DMS 273 (cell line): ENCODE data around the gene NXF2.
"Not testable (repeated sequence)": the region's sequence is repeated elsewhere in the genome, so short reads cannot be mapped to it uniquely, and the experiment has no call there.

Source experiments
- DNase-seq: peaks from one replicate; lab custom pipeline; 2025; ENCODE audit not compliant: unreplicated experiment; lab: John Stamatoyannopoulos, UW

Gene NXF2, protein sequence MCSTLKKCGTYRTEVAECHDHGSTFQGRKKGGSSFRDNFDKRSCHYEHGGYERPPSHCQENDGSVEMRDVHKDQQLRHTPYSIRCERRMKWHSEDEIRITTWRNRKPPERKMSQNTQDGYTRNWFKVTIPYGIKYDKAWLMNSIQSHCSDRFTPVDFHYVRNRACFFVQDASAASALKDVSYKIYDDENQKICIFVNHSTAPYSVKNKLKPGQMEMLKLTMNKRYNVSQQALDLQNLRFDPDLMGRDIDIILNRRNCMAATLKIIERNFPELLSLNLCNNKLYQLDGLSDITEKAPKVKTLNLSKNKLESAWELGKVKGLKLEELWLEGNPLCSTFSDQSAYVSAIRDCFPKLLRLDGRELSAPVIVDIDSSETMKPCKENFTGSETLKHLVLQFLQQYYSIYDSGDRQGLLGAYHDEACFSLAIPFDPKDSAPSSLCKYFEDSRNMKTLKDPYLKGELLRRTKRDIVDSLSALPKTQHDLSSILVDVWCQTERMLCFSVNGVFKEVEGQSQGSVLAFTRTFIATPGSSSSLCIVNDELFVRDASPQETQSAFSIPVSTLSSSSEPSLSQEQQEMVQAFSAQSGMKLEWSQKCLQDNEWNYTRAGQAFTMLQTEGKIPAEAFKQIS

GRCh38 chrX:102246893-102247292 is at the start of gene NXF2:
Gene NXF2, plus strand, starts transcription at chrX:102247167. Its CDS starts 59,912 bp downstream, at chrX:102307079.
- not testable (repeated sequence) for DNase-seq

DNA sequence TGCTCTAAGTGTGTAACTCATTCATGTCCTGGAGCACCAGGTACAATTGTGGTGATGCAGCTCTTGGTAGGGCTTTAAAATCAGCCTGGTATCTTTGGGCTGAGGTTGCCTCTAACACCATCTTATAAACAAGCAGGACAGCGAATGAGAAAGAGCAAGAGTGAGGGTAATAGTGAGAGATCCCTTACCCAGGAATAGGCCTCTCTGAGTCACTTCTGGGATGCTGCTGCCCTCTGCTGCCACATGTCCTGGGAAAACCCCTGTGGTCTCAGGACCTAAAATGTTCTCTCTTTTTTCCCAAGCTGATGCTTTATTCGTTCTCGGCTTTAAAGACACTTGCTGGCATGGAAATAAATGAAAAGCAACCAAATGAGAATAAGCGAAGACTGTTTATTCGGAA is 39.0 kb upstream of the NXF2 start:
- not testable (repeated sequence) for DNase-seq

GRCh38 chrX:102214986-102215385 is 32.0 kb upstream of the NXF2 start, which contains the start of gene TCP11X1:
Gene TCP11X1, plus strand, starts transcription at chrX:102215301.
- not testable (repeated sequence) for DNase-seq

DNA sequence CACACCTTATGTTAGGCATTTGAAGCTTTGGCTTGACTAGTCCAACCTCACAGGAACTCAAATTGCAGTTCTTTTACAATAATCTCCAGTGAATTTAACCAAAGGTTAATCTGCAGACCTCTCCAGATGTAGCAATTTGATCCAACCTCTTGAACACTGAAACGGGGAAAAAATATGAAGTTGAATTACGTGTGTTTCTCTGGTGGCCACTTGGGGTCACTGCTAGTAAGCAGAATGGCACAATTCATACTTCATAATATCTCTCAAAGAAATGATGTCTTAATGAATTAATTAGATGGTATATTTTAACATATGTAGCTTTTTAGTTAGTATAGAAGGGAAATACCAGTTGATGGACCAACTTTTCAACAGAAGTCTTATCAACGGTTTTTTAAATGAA is 30.5 kb upstream of the NXF2 start:
- not testable (repeated sequence) for DNase-seq

GRCh38 chrX:102235678-102236077 is 11.3 kb upstream of the NXF2 start:
- not testable (repeated sequence) for DNase-seq

DNA sequence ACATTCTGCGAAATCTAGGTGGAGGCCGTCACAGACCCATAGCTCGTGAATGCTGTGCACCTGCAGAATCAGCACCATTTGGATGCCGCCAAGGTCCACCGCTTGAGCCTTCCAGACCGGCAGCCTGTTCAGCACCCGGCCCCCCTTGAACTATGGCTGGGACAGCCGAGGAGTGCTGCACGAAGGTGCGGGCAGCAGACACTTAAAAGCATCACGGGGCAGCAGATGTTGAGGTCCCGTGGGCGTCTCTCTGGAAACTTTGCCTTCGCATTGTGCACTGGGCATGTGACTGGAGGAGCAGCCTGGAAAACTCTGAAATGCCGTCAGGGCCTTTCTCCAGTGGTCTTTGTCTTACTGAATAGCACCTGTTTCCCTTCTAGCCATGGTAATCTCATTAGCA is 6.7 kb upstream of the NXF2 start:
- DNase-seq, result not testable (repeated sequence)

DNA sequence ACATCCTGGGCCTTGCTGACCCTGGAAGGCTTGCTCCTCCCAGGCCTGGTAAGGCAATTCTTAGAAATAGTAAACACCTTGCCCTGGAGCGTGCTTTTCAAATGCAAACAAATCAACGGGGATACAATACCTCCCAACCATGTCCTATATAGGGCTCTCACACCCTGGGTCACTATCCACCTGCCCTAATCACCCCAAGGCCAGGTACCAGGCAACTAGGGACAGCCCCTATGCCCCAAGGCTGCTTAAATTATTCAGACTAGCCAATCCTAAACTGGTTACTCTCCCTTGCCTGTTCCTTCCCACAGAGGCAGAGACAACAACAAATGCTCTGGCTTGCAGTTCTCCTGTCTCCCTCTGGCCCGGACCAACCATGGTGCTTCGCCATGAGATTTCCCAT is 25.3 kb downstream of the NXF2 start:
- DNase-seq, result not testable (repeated sequence)

- DNase-seq, result no peak
Observed at GRCh38 chrX:102338162-102338561, 91.2 kb downstream of the NXF2 start.

DNA sequence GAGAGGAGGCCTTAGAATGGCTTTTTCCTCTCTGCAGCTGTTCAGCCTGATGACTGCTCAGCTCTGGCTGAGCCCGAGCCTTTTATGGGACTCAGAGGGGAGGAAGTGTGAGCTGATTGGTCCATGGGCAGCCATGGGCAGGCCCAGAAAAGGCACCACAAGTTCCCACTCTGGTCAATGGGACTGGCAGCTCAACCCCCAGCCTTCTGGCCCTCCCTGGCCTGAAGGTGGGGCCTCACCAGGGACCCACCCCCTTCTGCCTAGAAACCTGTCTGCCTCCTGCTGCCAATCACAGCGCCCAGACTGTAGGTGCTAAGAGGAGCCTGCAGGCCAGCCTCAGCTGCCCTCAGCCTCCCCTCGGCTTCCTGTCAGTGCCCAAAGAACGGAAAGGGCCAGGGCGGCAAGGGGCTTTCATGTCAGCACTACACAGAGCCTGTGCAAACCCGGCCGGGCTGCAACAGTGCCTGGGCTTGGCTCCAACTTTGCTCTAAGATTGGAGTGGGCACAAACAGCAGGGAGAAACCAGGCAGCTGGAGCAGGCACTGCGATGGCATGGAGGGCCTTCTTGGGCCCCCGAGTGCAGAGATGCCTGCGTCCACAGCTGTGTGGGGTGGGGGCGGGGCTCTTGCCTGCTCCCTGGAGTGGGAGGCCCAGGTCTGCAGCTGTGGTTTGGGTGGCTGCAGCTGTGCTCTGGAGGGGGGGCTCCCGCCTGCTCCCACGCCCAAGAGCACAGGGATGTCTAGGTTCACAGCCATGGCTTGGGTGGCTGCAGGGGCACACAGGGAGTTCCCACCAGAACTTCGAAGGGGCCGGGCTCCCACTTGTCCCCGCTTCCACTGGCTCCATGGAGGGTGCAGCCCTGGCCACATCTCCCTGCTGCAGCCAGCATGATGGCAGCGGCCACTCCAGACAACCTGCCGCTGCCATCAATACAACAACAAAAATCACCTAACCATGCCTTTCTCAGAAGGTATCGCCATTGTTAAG is 92.6 kb downstream of the NXF2 start:
- no peak for DNase-seq

DNA sequence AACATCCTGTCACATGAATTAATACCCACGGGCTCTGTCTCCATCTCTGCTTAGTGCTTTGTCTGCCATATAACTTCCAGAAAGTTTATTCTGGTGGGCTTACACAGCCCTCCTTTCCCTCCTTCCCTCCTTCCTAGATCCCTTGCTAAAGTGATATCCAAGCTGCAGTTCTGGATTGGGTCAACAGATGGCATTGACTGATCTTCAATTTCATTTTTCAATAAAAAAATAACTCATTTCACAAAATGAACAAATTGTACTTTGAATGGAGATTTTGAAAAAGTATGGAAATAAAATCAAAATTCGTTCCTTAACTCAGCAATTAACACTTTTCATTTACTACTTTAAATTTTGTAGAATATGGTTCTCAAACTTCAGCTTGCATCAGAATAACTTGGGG is 94.9 kb downstream of the NXF2 start:
- no peak for DNase-seq

DNA sequence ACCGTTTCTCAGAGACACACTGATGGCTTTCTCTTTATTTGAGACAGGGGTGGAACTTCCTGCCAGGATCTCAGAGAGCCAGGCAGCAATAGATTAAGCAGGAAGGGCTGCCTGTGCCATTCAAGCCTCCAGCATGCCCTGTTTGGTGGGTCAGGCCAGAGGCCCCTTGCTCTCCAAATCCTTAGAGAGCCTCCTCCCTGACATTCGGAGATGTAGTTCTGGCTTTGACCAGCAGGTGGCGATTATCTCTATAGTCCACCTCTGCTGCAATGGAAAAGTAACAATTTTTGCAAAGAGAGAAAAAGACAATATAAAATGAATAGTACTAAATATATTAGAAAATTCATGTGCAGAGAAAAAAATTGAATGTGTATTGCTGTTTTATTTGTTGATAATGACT is 98.9 kb downstream of the NXF2 start:
- DNase-seq, result no peak
